GM10248 (cell line): Measurements from ENCODE around the gene GPC1.

Experiments used
- CTCF ChIA-PET: fragments of 300-600 bp; sonication (Branson Sonifier 250); formaldehyde crosslinking; extraction: SDS; loops from one replicate; lab custom pipeline; 2021; ENCODE audit warnings: antibody characterized with exemption; lab: Yijun Ruan, JAX
- POLR2A ChIA-PET: fragments of 350-650 bp; sonication (Branson Sonifier 250); formaldehyde crosslinking; extraction: SDS; loops from one replicate; lab custom pipeline; 2020; ENCODE audit warnings: antibody characterized with exemption; lab: Yijun Ruan, JAX
- DNase-seq: peaks from one replicate; pipeline ENCODE4 v3.0.0; 2012; ENCODE audit errors: extremely low spot score
- CTCF ChIP-seq: IDR thresholded peaks from 2 replicates; pipeline ENCODE4 v1.5.1; 2012; ENCODE audit warnings: mild to moderate bottlenecking, low read depth; ENCODE audit errors: extremely low read depth, missing control alignments, control extremely low read depth

The GPC1 gene

GRCh38 chr2:240455647-240456446, 20.4 kb downstream of the GPC1 start:
- CTCF ChIA-PET, result no interaction called here
- POLR2A ChIA-PET, result no interaction called here
- no peak for TF ChIP-seq CTCF

GRCh38 chr2:240456447-240457222, 21.2 kb downstream of the GPC1 start:
- ChIA-PET POLR2A (no interaction called here), CTCF (no interaction called here)
- no peak for TF ChIP-seq CTCF
- DNase-seq, result no peak

More at GRCh38 chr2:240455647-240456446, 20.4 kb downstream of the GPC1 start:
- no peak for DNase-seq

- ChIA-PET POLR2A (no interaction called here), CTCF (interaction anchor here (1.9 kb wide), 1 partner anchor 8 kb away, joined by 4 read pairs; no protein-coding TSS in a partner anchor)
- DNase-seq, result no peak
- TF ChIP-seq CTCF, result no peak
Measured at GRCh38 chr2:240457223-240458043, 22.0 kb downstream of the GPC1 start.

GRCh38 chr2:240458044-240458899, 22.8 kb downstream of the GPC1 start:
- no peak for DNase-seq
- no peak for TF ChIP-seq CTCF
- ChIA-PET CTCF (interaction anchor here (1.9 kb wide), 1 partner anchor 9 kb away, joined by 4 read pairs; no protein-coding TSS in a partner anchor), POLR2A (no interaction called here)

GRCh38 chr2:240458900-240459391, 23.5 kb downstream of the GPC1 start:
- ChIA-PET POLR2A (no interaction called here), CTCF (interaction anchor here (1.9 kb wide), 1 partner anchor 9 kb away, joined by 4 read pairs; no protein-coding TSS in a partner anchor)
- TF ChIP-seq CTCF, result no peak
- no peak for DNase-seq
